Measurements from ENCODE around the gene TMSB10.
"Not testable (repeated sequence)": the region's sequence is repeated elsewhere in the genome, so short reads cannot be mapped to it uniquely, and the experiment has no call there.

DNA sequence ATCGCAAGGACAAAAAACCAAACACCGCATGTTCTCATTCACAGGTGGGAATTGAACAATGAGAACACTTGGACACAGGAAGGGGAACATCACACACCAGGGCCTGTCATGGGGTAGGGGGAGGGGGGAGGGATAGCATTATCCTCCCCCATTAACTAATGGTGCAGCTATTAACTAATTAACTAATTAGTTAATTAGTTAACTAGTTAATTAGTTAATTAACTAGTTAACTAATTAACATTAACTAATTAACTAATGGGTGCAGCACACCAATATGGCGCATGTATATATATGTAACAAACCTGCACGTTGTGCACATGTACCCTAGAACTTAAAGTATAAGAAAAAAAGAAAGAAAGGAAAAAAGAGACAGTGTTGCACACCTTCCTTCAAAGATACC lies 37.1 kb upstream of the TMSB10 start:
- not testable (repeated sequence) for TF ChIP-seq OSR1 (CRISPR knock-in tag; IDR thresholded peaks at IDR 0.05); ZFP3 (CRISPR knock-in tag; IDR thresholded peaks at IDR 0.05); ZC3H10 (CRISPR knock-in tag; IDR thresholded peaks at IDR 0.05); SNAI2 (CRISPR knock-in tag; IDR thresholded peaks at IDR 0.05); ISL1 (CRISPR knock-in tag; IDR thresholded peaks at IDR 0.05); ZFP30 (CRISPR knock-in tag; IDR thresholded peaks at IDR 0.05); ZNF565 (CRISPR knock-in tag; conservative IDR thresholded peaks at IDR 0.05; ENCODE audit: low read depth); CSDC2 (CRISPR knock-in tag; IDR thresholded peaks at IDR 0.05); TOX (CRISPR knock-in tag; IDR thresholded peaks at IDR 0.05; ENCODE audit: borderline replicate concordance); RARB (CRISPR knock-in tag; IDR thresholded peaks at IDR 0.05); PPARA (CRISPR knock-in tag; IDR thresholded peaks at IDR 0.05; ENCODE audit: borderline replicate concordance)
- TF ChIP-seq, protein P1, sequence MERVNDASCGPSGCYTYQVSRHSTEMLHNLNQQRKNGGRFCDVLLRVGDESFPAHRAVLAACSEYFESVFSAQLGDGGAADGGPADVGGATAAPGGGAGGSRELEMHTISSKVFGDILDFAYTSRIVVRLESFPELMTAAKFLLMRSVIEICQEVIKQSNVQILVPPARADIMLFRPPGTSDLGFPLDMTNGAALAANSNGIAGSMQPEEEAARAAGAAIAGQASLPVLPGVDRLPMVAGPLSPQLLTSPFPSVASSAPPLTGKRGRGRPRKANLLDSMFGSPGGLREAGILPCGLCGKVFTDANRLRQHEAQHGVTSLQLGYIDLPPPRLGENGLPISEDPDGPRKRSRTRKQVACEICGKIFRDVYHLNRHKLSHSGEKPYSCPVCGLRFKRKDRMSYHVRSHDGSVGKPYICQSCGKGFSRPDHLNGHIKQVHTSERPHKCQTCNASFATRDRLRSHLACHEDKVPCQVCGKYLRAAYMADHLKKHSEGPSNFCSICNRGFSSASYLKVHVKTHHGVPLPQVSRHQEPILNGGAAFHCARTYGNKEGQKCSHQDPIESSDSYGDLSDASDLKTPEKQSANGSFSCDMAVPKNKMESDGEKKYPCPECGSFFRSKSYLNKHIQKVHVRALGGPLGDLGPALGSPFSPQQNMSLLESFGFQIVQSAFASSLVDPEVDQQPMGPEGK (CRISPR knock-in tag; IDR thresholded peaks at IDR 0.05; ENCODE audit: borderline replicate concordance): not testable (repeated sequence)
- TF ChIP-seq, protein P2, sequence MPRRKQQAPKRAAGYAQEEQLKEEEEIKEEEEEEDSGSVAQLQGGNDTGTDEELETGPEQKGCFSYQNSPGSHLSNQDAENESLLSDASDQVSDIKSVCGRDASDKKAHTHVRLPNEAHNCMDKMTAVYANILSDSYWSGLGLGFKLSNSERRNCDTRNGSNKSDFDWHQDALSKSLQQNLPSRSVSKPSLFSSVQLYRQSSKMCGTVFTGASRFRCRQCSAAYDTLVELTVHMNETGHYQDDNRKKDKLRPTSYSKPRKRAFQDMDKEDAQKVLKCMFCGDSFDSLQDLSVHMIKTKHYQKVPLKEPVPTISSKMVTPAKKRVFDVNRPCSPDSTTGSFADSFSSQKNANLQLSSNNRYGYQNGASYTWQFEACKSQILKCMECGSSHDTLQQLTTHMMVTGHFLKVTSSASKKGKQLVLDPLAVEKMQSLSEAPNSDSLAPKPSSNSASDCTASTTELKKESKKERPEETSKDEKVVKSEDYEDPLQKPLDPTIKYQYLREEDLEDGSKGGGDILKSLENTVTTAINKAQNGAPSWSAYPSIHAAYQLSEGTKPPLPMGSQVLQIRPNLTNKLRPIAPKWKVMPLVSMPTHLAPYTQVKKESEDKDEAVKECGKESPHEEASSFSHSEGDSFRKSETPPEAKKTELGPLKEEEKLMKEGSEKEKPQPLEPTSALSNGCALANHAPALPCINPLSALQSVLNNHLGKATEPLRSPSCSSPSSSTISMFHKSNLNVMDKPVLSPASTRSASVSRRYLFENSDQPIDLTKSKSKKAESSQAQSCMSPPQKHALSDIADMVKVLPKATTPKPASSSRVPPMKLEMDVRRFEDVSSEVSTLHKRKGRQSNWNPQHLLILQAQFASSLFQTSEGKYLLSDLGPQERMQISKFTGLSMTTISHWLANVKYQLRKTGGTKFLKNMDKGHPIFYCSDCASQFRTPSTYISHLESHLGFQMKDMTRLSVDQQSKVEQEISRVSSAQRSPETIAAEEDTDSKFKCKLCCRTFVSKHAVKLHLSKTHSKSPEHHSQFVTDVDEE (CRISPR knock-in tag; IDR thresholded peaks at IDR 0.05): not testable (repeated sequence)
- TF ChIP-seq, protein P3, sequence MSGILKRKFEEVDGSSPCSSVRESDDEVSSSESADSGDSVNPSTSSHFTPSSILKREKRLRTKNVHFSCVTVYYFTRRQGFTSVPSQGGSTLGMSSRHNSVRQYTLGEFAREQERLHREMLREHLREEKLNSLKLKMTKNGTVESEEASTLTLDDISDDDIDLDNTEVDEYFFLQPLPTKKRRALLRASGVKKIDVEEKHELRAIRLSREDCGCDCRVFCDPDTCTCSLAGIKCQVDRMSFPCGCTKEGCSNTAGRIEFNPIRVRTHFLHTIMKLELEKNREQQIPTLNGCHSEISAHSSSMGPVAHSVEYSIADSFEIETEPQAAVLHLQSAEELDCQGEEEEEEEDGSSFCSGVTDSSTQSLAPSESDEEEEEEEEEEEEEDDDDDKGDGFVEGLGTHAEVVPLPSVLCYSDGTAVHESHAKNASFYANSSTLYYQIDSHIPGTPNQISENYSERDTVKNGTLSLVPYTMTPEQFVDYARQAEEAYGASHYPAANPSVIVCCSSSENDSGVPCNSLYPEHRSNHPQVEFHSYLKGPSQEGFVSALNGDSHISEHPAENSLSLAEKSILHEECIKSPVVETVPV (CRISPR knock-in tag; IDR thresholded peaks at IDR 0.05): not testable (repeated sequence)

Data from SK-N-SH treated with all-trans-retinoic acid at 6 μM for 48 hours (cell line).